Liver (tissue), 9 donors: ENCODE measurements around the gene NAIF1. TPM values are rescaled to one million over a fixed set of nuclear protein-coding genes. Genes with fewer than 3 reads are reported as not detected.

ENCODE experiments used
- DNase-seq: peaks from one replicate; pipeline ENCODE4 v3.0.0-alpha.2; 2017; ENCODE audit warnings: low spot score
- H3K27ac ChIP-seq, 2 donors: one replicate each; pipeline ENCODE4 v1.7.0; 2013; ENCODE audit warnings: inconsistent platforms in 2 of 2, low read length in 2 of 2, control low read depth in 1 of 2, low read depth in 1 of 2, mild to moderate bottlenecking in 1 of 2
- H3K27me3 ChIP-seq, 4 donors: one replicate each; pipeline versions ENCODE4 v1.6.1 to v1.7.0; 2013; ENCODE audit warnings: low read length in 3 of 4, inconsistent platforms in 1 of 4, mild to moderate bottlenecking in 1 of 4, moderate library complexity in 1 of 4; ENCODE audit not compliant: control insufficient read depth in 4 of 4, insufficient read depth in 4 of 4
- H3K36me3 ChIP-seq, 4 donors: one replicate each; pipeline versions ENCODE4 v1.6.1 to v1.7.0; 2013; ENCODE audit warnings: low read length in 3 of 4, mild to moderate bottlenecking in 3 of 4, low read depth in 1 of 4, moderate library complexity in 1 of 4; ENCODE audit not compliant: control insufficient read depth in 4 of 4, insufficient read depth in 3 of 4
- H3K4me1 ChIP-seq, 4 donors: one replicate each; pipeline versions ENCODE4 v1.6.1 to v1.7.0; 2013; ENCODE audit warnings: low read length in 3 of 4, mild to moderate bottlenecking in 3 of 4, moderate library complexity in 1 of 4; ENCODE audit not compliant: control insufficient read depth in 4 of 4, insufficient read depth in 4 of 4
- H3K4me3 ChIP-seq, 3 donors: one replicate each; pipeline versions ENCODE4 v1.6.1 to v1.7.0; 2013; ENCODE audit warnings: low read length in 3 of 3, control low read depth in 1 of 3, low read depth in 1 of 3, mild to moderate bottlenecking in 1 of 3
- H3K9ac ChIP-seq, 2 donors: one replicate each; pipeline ENCODE4 v1.7.0; 2013; ENCODE audit warnings: low read length in 2 of 2, mild to moderate bottlenecking in 2 of 2, moderate library complexity in 2 of 2, control low read depth in 1 of 2, low read depth in 1 of 2
- H3K9me3 ChIP-seq, 4 donors: one replicate each; pipeline versions ENCODE4 v1.6.1 to v1.7.0; 2013; ENCODE audit warnings: low read length in 3 of 4; ENCODE audit not compliant: control insufficient read depth in 4 of 4
- CTCF ChIP-seq: fragments of 150-350 bp; IDR thresholded peaks from 2 replicates; pipeline ENCODE4 v1.5.1; 2017; ENCODE audit warnings: improper control_type of control experiment, low read depth, low read length; ENCODE audit not compliant: missing input control
- EGR1 ChIP-seq, 2 donors: IDR thresholded peaks; 2 replicates each; pipeline ENCODE4 v1.6.1; 2016 to 2018; ENCODE audit warnings: antibody characterized with exemption in 2 of 2, low read depth in 2 of 2
- FOXA1 ChIP-seq: IDR thresholded peaks from 2 replicates; pipeline ENCODE4 v1.6.1; 2016; ENCODE audit warnings: antibody characterized with exemption
- FOXA2 ChIP-seq: IDR thresholded peaks from 2 replicates; pipeline ENCODE4 v1.6.1; 2016; ENCODE audit warnings: antibody characterized with exemption
- GABPA ChIP-seq, 2 donors: IDR thresholded peaks in 1 of 2; conservative IDR thresholded peaks in 1 of 2; 2 replicates each; pipeline ENCODE4 v1.6.1; 2016; ENCODE audit warnings: antibody characterized with exemption in 2 of 2, mild to moderate bottlenecking in 1 of 2, moderate library complexity in 1 of 2
- HNF4A ChIP-seq, 2 donors: conservative IDR thresholded peaks; 2 replicates each; pipeline ENCODE4 v1.6.1; 2016; ENCODE audit warnings: antibody characterized with exemption in 2 of 2, mild to moderate bottlenecking in 2 of 2
- JUND ChIP-seq, 2 donors: IDR thresholded peaks; 2 replicates each; pipeline ENCODE4 v1.6.1; 2016; ENCODE audit warnings: antibody characterized with exemption in 2 of 2
- NR2F2 ChIP-seq: IDR thresholded peaks from 2 replicates; pipeline ENCODE4 v1.6.1; 2016; ENCODE audit warnings: antibody characterized with exemption
- RXRA ChIP-seq, 2 donors: IDR thresholded peaks; 2 replicates each; pipeline ENCODE4 v1.6.1; 2017 to 2018; ENCODE audit warnings: antibody characterized with exemption in 2 of 2, mild to moderate bottlenecking in 1 of 2
- SP1 ChIP-seq: IDR thresholded peaks from 2 replicates; pipeline ENCODE4 v1.6.1; 2018; ENCODE audit warnings: antibody characterized with exemption, mild to moderate bottlenecking
- TAF1 ChIP-seq: conservative IDR thresholded peaks from 2 replicates; pipeline ENCODE4 v1.6.1; 2016; ENCODE audit warnings: antibody characterized with exemption, mild to moderate bottlenecking
- YY1 ChIP-seq: IDR thresholded peaks from 2 replicates; pipeline ENCODE4 v1.6.1; 2016; ENCODE audit warnings: antibody characterized with exemption, mild to moderate bottlenecking
- WGBS: extraction: QIAGEN DNeasy Blood & Tissue Kit; methylation state at CpG from one replicate; pipeline ENCODE4 v1.1.7; 2013; 5-methylcytosine and 5-hydroxymethylcytosine counted together
- polyA plus RNA-seq, 2 donors: library from polyadenylated mRNA; stranded (reverse) in 1 of 2; unstranded in 1 of 2; fragments of 200-250 nt in 1 of 2; fragments of >200 nt in 1 of 2; fragmentation: Nextera tagmentation in 1 of 2; extraction: Ambion mirVana in 1 of 2; gene quantifications; one replicate each; pipeline versions ENCODE4 v1.2.1 to v1.2.3, GENCODE V29; 2013 to 2015
- total RNA-seq, 2 donors: library from RNA; depleted of rRNA; stranded (reverse); fragments of >200 nt; gene quantifications; one replicate each; pipeline ENCODE4 v1.2.3, GENCODE V29; 2014
- TF ChIP-seq, protein P1 (sequence below): IDR thresholded peaks from 2 replicates; pipeline ENCODE4 v1.6.1; 2016; ENCODE audit warnings: antibody characterized with exemption
- donor health status: healthy.
- donor health status: healthy.
- donor health status: healthy.
- donor health status: healthy.
- donor health status: healthy.

The NAIF1 gene
- total and polyA plus RNA-seq, 4 donors: 2.5 to 6.5 (median 4.7) TPM

DNA sequence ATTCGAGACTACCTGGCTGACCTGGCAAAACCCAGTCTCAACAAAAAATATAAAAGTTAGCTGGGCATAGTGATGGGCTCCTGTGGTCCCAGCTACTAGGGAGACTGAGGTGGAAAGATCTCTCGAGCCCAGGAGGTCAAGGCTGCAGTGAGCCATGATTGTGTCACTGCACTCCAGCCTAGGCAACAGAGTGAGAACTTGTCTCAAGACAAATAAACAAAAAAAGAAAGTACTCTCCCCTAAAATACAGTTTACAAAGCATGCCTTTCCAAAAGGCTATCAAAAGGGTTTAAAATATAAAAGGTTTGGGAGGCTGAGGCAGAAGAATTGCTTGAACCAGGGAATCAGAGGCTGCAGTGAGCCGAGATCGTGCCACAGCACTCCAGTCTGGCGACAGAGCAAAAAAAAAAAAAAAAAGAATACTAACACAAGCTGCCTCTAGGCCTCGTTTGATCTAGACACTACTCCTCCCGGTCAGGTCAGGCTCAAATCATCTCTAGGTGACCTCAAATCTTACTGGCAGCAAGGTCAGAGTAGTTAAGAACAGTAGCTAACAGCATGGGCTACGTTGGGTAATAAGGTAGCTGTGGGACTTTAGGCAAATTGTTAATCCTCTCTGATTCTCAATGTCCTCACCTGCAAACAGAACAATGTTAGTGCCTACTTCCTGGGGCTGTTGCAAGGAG is 9.3 kb downstream of the NAIF1 start:
- Histone ChIP-seq H3K27ac (no peak overlapping the region), H3K4me3 (no peak overlapping the region), H3K9ac (no peak overlapping the region), H3K9me3 (no peaks in the 10 kb centered on the region), H3K27me3 (no peaks in the 10 kb centered on the region), H3K4me1 (peaks cover 13 to 24% (median 17%) of the 10 kb centered on the region in 4 donors), H3K36me3 (peaks cover 0 to 6% (median under 1%) of the 10 kb centered on the region in 4 donors)
- WGBS: 63% methylated on average over 8 of the region's 8 CpGs
- no peak for TF ChIP-seq GABPA (IDR thresholded peaks at IDR 0.05 in 1 of 2, conservative IDR thresholded peaks at IDR 0.05 in 1 of 2)
- peak in 1 of 2 donors; percentile 23 for TF ChIP-seq HNF4A (conservative IDR thresholded peaks at IDR 0.05)
- peak; percentile 12 for TF ChIP-seq SP1
- TF ChIP-seq RXRA (IDR thresholded peaks at IDR 0.05): peak in 1 of 2 donors; percentile 45
- no peak for DNase-seq

DNA sequence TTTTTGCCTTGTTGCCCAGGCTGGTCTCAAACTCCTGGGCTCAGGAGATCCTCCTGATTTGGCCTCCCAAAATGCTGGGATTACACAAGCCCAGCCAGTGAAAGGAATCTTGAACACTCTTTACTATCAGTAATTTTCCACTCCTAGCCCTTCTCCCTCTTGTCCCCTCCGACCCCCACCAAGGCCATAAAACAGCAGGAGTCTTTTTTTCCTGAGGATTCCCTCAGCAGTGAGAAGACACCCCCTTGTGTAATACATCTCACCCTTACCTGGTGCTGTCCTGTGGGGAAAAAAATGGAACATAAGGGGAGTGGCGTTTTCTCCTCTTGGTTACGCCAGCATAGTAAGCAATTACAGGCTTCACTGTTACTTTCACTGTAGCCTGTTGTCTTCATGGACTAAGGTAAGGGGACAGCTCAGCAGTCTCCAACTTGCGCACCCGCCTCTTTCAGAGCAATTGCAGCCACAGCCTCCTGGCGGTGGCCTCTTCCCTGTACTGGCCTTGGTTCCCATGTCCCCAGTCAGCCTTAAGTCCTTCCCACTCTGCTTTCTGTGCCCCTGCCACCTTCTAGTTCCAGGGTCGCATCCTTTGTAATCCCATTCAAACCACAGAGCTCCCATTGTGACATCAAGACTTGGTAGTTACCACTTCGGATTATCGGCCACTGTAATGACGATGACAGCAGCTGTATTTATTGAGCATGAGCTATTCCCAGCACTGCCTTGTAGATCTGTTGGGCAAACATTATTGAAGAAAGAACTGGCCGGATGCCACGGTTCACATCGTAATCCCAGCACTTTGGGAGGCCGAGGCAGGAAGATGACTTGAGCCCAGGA is 10.0 kb downstream of the NAIF1 start:
- no peak for DNase-seq
- H3K4me3 ChIP-seq: no peak overlapping the region
- 57% methylated on average over 14 of the region's 14 CpGs for WGBS
- H3K27ac ChIP-seq: peak overlapping the region in 1 of 2 donors; percentile 36
- H3K27me3 ChIP-seq: no peaks in the 10 kb centered on the region
- no peaks in the 10 kb centered on the region for H3K9me3 ChIP-seq
- peaks cover 0 to 3% (median under 1%) of the 10 kb centered on the region in 4 donors for H3K36me3 ChIP-seq
- peaks cover 13 to 24% (median 17%) of the 10 kb centered on the region in 4 donors for H3K4me1 ChIP-seq
- no peak overlapping the region for H3K9ac ChIP-seq
- TF ChIP-seq HNF4A (conservative IDR thresholded peaks at IDR 0.05) (peak; percentile 40 to 48), RXRA (IDR thresholded peaks at IDR 0.05) (peak in 1 of 2 donors; percentile 68), FOXA1 (no peak), TAF1 (no peak), YY1 (peak; percentile 33), NR2F2 (peak; percentile 9), SP1 (peak; percentile 50), JUND (IDR thresholded peaks at IDR 0.05) (no peak), FOXA2 (no peak)

GRCh38 chr9:128056086-128056485 is 11.0 kb downstream of the NAIF1 start:
- Histone ChIP-seq H3K4me1 (peaks cover 13 to 24% (median 17%) of the 10 kb centered on the region in 4 donors), H3K9ac (no peak overlapping the region), H3K27me3 (no peaks in the 10 kb centered on the region), H3K9me3 (no peaks in the 10 kb centered on the region), H3K27ac (peak overlapping the region; percentile 5 to 56), H3K4me3 (no peak overlapping the region), H3K36me3 (no peaks in the 10 kb centered on the region)
- DNase-seq: no peak
- WGBS: 91% methylated on average over 3 of the region's 3 CpGs
- TF ChIP-seq FOXA2: no peak
- TF ChIP-seq RXRA (IDR thresholded peaks at IDR 0.05): no peak
- TF ChIP-seq CTCF: no peak
- TF ChIP-seq, protein P1, sequence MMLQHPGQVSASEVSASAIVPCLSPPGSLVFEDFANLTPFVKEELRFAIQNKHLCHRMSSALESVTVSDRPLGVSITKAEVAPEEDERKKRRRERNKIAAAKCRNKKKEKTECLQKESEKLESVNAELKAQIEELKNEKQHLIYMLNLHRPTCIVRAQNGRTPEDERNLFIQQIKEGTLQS: no peak
- no peak for TF ChIP-seq TAF1
- TF ChIP-seq EGR1 (IDR thresholded peaks at IDR 0.05; ENCODE audit: low read depth in 2 of 2): no peak
- no peak for TF ChIP-seq YY1
- no peak for TF ChIP-seq GABPA (IDR thresholded peaks at IDR 0.05 in 1 of 2, conservative IDR thresholded peaks at IDR 0.05 in 1 of 2)
